IMR-90 (cell line): ENCODE results near the gene LIX1. TPM values are rescaled to one million over a fixed set of nuclear protein-coding genes. Genes with fewer than 3 reads are reported as not detected.

Experiments
- ATAC-seq: fragments of 200-7000 bp; cut with Tn5 transposase; 2 replicates; pipeline ENCODE4 v1.9.1; 2020; ENCODE audit warnings: low read depth, mild to moderate bottlenecking, moderate library complexity
- BruUV-seq: library from RNA; stranded (reverse); fragments of 400-500 nt; replicated peaks from 2 replicates; lab custom pipeline; 2021; lab: Mats Ljungman, UMichigan
- CTCF ChIA-PET: fragments of 300-600 bp; formaldehyde crosslinking; extraction: SDS; loops from one replicate; lab custom pipeline; 2021; ENCODE audit warnings: antibody characterized with exemption; lab: Yijun Ruan, JAX
- POLR2A ChIA-PET: fragments of 300-600 bp; sonication (Branson Sonifier 250); formaldehyde crosslinking; loops from one replicate; lab custom pipeline; 2022; ENCODE audit warnings: antibody characterized with exemption; ENCODE audit not compliant: unreplicated experiment; lab: Charles Lee
- DNase-seq: peaks from one replicate; pipeline ENCODE4 v3.0.0; 2013
- H2AFZ ChIP-seq: replicated peaks from 2 replicates; pipeline ENCODE3; 2013; ENCODE audit warnings: low read length, mild to moderate bottlenecking; ENCODE audit not compliant: poor library complexity
- H2AK5ac ChIP-seq: 2 replicates; pipeline ENCODE4 v1.6.1; 2013; ENCODE audit warnings: low read depth, low read length, inconsistent platforms
- H2AK9ac ChIP-seq: replicated peaks from 2 replicates; pipeline ENCODE3; 2013; ENCODE audit warnings: mild to moderate bottlenecking, low read depth, low read length, moderate library complexity; ENCODE audit not compliant: poor library complexity
- H2BK120ac ChIP-seq: 2 replicates; pipeline ENCODE4 v1.6.1; 2013; ENCODE audit warnings: low read depth, low read length, inconsistent platforms
- H2BK15ac ChIP-seq: 3 replicates; pipeline ENCODE4 v1.6.1; 2013; ENCODE audit warnings: low read depth, low read length, inconsistent platforms
- H2BK20ac ChIP-seq: 2 replicates; pipeline ENCODE4 v1.6.1; 2013; ENCODE audit warnings: low read depth, mild to moderate bottlenecking, inconsistent platforms, low read length, moderate library complexity
- H2BK5ac ChIP-seq: 2 replicates; pipeline ENCODE4 v1.6.1; 2013; ENCODE audit warnings: mild to moderate bottlenecking, low read depth, low read length, inconsistent platforms; ENCODE audit not compliant: poor library complexity, severe bottlenecking
- H3K14ac ChIP-seq: replicated peaks from 2 replicates; pipeline ENCODE4 v1.6.1; 2013; ENCODE audit warnings: low read depth, low read length, inconsistent platforms
- H3K18ac ChIP-seq: 2 replicates; pipeline ENCODE4 v1.6.1; 2013; ENCODE audit warnings: low read depth, low read length, control low read depth
- H3K23ac ChIP-seq: 2 replicates; pipeline ENCODE4 v1.6.1; 2013; ENCODE audit warnings: low read depth, low read length, inconsistent platforms
- H3K27ac ChIP-seq: 2 replicates; pipeline ENCODE4 v1.5.1; 2013; ENCODE audit warnings: mild to moderate bottlenecking, control low read depth, low read length; ENCODE audit not compliant: insufficient read depth
- H3K27me3 ChIP-seq: 2 replicates; pipeline ENCODE4 v1.6.1; 2013; ENCODE audit warnings: low read length; ENCODE audit not compliant: control insufficient read depth, insufficient read depth
- H3K36me3 ChIP-seq: 2 replicates; pipeline ENCODE4 v1.6.1; 2013; ENCODE audit warnings: low read length, mixed read lengths; ENCODE audit not compliant: control insufficient read depth, insufficient read depth
- H3K4ac ChIP-seq: 2 replicates; pipeline ENCODE4 v1.6.1; 2013; ENCODE audit warnings: low read depth, low read length, inconsistent platforms
- H3K4me1 ChIP-seq: 2 replicates; pipeline ENCODE4 v1.6.1; 2013; ENCODE audit warnings: low read length, mixed read lengths; ENCODE audit not compliant: control insufficient read depth, insufficient read depth
- H3K4me2 ChIP-seq: 2 replicates; pipeline ENCODE4 v1.6.1; 2013; ENCODE audit warnings: low read depth, mild to moderate bottlenecking, control low read depth, low read length, moderate library complexity
- H3K4me3 ChIP-seq: 2 replicates; pipeline ENCODE4 v1.5.1; 2013; ENCODE audit warnings: low read depth, mild to moderate bottlenecking, control low read depth, low read length, moderate library complexity; ENCODE audit not compliant: insufficient read depth
- H3K56ac ChIP-seq: 2 replicates; pipeline ENCODE4 v1.6.1; 2013; ENCODE audit warnings: low read length, inconsistent platforms; ENCODE audit not compliant: insufficient read depth; ENCODE audit errors: extremely low read depth
- H3K79me1 ChIP-seq, 2 experiments: 2 replicates each; pipeline ENCODE4 v1.6.1; 2013; ENCODE audit warnings: low read length in 2 of 2, inconsistent platforms in 1 of 2, low read depth in 1 of 2
- H3K9ac ChIP-seq: 2 replicates; pipeline ENCODE4 v1.6.1; 2013; ENCODE audit warnings: low read depth, low read length, control low read depth
- H3K9me1 ChIP-seq: 2 replicates; pipeline ENCODE4 v1.6.1; 2013; ENCODE audit warnings: low read length, inconsistent platforms; ENCODE audit not compliant: insufficient read depth
- H3K9me3 ChIP-seq: 2 replicates; pipeline ENCODE4 v1.6.1; 2013; ENCODE audit warnings: low read length; ENCODE audit not compliant: control insufficient read depth, insufficient read depth
- H4K20me1 ChIP-seq: 2 replicates; pipeline ENCODE4 v1.6.1; 2013; ENCODE audit warnings: low read length, inconsistent platforms; ENCODE audit not compliant: insufficient read depth
- H4K5ac ChIP-seq: 2 replicates; pipeline ENCODE4 v1.6.1; 2013; ENCODE audit warnings: mild to moderate bottlenecking, low read depth, low read length, control low read depth
- H4K8ac ChIP-seq, 2 experiments: 2 replicates each; pipeline ENCODE4 v1.6.1; 2013; ENCODE audit warnings: low read depth in 2 of 2, low read length in 2 of 2, control low read depth in 1 of 2, inconsistent platforms in 1 of 2
- H4K91ac ChIP-seq: 2 replicates; pipeline ENCODE4 v1.6.1; 2013; ENCODE audit warnings: low read depth, low read length, inconsistent platforms; ENCODE audit not compliant: insufficient read depth
- BHLHE40 ChIP-seq: fragments of 150-350 bp; IDR thresholded peaks from 2 replicates; pipeline ENCODE4 v1.6.1; 2016; ENCODE audit warnings: mild to moderate bottlenecking, low read depth, low read length
- CEBPB ChIP-seq: IDR thresholded peaks from 2 replicates; pipeline ENCODE4 v1.6.1; 2012; ENCODE audit warnings: low read depth, low read length, improper control_type of control experiment
- CHD1 ChIP-seq: IDR thresholded peaks from 2 replicates; pipeline ENCODE4 v1.6.1; 2012; ENCODE audit warnings: low read depth, low read length, improper control_type of control experiment
- CTCF ChIP-seq: conservative IDR thresholded peaks from 2 replicates; pipeline ENCODE4 v1.5.1; 2012; ENCODE audit warnings: mild to moderate bottlenecking, low read depth, low read length, improper control_type of control experiment
- FOS ChIP-seq: fragments of 150-350 bp; IDR thresholded peaks from 2 replicates; pipeline ENCODE4 v1.6.1; 2016; ENCODE audit warnings: low read depth, low read length
- MAFK ChIP-seq: IDR thresholded peaks from 2 replicates; pipeline ENCODE4 v1.6.1; 2012; ENCODE audit warnings: low read depth, low read length, improper control_type of control experiment
- MAZ ChIP-seq: IDR thresholded peaks from 2 replicates; pipeline ENCODE4 v1.6.1; 2012; ENCODE audit warnings: low read depth, mild to moderate bottlenecking, low read length, improper control_type of control experiment, moderate library complexity, borderline replicate concordance
- MXI1 ChIP-seq: IDR thresholded peaks from 2 replicates; pipeline ENCODE4 v1.6.1; 2012; ENCODE audit warnings: low read depth, mild to moderate bottlenecking, low read length, moderate library complexity, borderline replicate concordance
- NFE2L2 ChIP-seq: fragments of 150-350 bp; IDR thresholded peaks from 2 replicates; pipeline ENCODE4 v1.6.1; 2016; ENCODE audit warnings: low read depth, mild to moderate bottlenecking, low read length
- POLR2A ChIP-seq: IDR thresholded peaks from 2 replicates; pipeline ENCODE4 v1.6.1; 2012; ENCODE audit warnings: mild to moderate bottlenecking, low read depth, low read length
- RAD21 ChIP-seq: IDR thresholded peaks from 2 replicates; pipeline ENCODE4 v1.6.1; 2012; ENCODE audit warnings: low read length, improper control_type of control experiment
- RCOR1 ChIP-seq: IDR thresholded peaks from 2 replicates; pipeline ENCODE4 v1.6.1; 2012; ENCODE audit warnings: mild to moderate bottlenecking, low read length, improper control_type of control experiment; ENCODE audit not compliant: insufficient replicate concordance
- RFX5 ChIP-seq: IDR thresholded peaks from 2 replicates; pipeline ENCODE4 v1.8.0; 2012; ENCODE audit warnings: low read depth, mild to moderate bottlenecking, low read length, moderate library complexity
- SMC3 ChIP-seq: fragments of 150-350 bp; IDR thresholded peaks from 2 replicates; pipeline ENCODE4 v1.6.1; 2016; ENCODE audit warnings: low read depth, mild to moderate bottlenecking, antibody characterized with exemption, low read length, moderate library complexity
- USF2 ChIP-seq: fragments of 150-350 bp; IDR thresholded peaks from 2 replicates; pipeline ENCODE4 v1.6.1; 2017; ENCODE audit warnings: mild to moderate bottlenecking, antibody characterized with exemption, low read length, low read depth
- WGBS, 2 experiments: methylation state at CpG; one replicate each; pipeline versions ENCODE4 v1.1.5 to v1.1.7; 2013; ENCODE audit warnings: missing lambda C conversion rate in 2 of 2; ENCODE audit not compliant: insufficient read length in 1 of 2; ENCODE audit errors: extremely low coverage in 2 of 2; 5-methylcytosine and 5-hydroxymethylcytosine counted together
- dilution Hi-C: fragments of 300-500 bp; cut with HindIII; formaldehyde crosslinking; loops from one replicate; pipeline ENCODE4 v1.14.3; 2018; ENCODE audit warnings: low sequenced_read_pairs; ENCODE audit not compliant: unreplicated experiment
- in situ Hi-C: fragments of 300-500 bp; cut with MboI; formaldehyde crosslinking; loops from 3 replicates; pipeline ENCODE4 v1.14.3; 2019; ENCODE audit warnings: low sequenced_read_pairs, inconsistent platforms, mixed read lengths
- intact Hi-C: fragments of 100-400 bp; cut with micrococcal nuclease; formaldehyde crosslinking; loops from 2 replicates; pipeline ENCODE4 v1.10.0; 2022
- polyA plus RNA-seq, 3 experiments: library from polyadenylated mRNA; depleted of rRNA; stranded (reverse); fragments of >200 nt; gene quantifications; 2 replicates each; pipeline ENCODE4 v1.2.3, GENCODE V29; 2012; ENCODE audit warnings: low replicate concordance in 1 of 3
- total RNA-seq: library from RNA; depleted of rRNA; stranded (reverse); fragments of >200 nt; gene quantifications from 2 replicates; pipeline ENCODE4 v1.2.3, GENCODE V29; 2012

LIX1 gene
- total and polyA plus RNA-seq, 2 of the 4 experiments (the other 2 are of a cell fraction): not detected

GRCh38 chr5:97150401-97150800, 8.0 kb upstream of the LIX1 start:
- Histone ChIP-seq H2BK5ac (no peak overlapping the region), H3K4me3 (no peak overlapping the region), H3K4me2 (no peak overlapping the region), H3K36me3 (no peaks in the 10 kb centered on the region), H3K9me3 (no peaks in the 10 kb centered on the region), H2BK20ac (no peak overlapping the region), H3K9me1 (no peaks in the 10 kb centered on the region), H2BK15ac (no peak overlapping the region), H3K23ac (no peak overlapping the region), H2BK120ac (no peak overlapping the region), H3K4me1 (no peaks in the 10 kb centered on the region), H4K8ac (no peak overlapping the region), H3K27me3 (peaks cover 3% of the 10 kb centered on the region; the same call in 1 of the 2 replicates), H3K9ac (no peak overlapping the region), H3K56ac (no peak overlapping the region), H3K18ac (no peak overlapping the region), H2AK9ac (no peak overlapping the region), H3K4ac (no peak overlapping the region), H3K79me1 (no peaks in the 10 kb centered on the region), H4K5ac (no peak overlapping the region), H3K27ac (no peak overlapping the region), H2AK5ac (no peak overlapping the region), H3K14ac (no peak overlapping the region), H4K91ac (no peak overlapping the region), H4K20me1 (no peaks in the 10 kb centered on the region), H2AFZ (no peak overlapping the region)
- in situ Hi-C loops (loop anchor here (25.0 kb wide), 1 partner anchor 538 kb away; no protein-coding TSS in a partner anchor), dilution Hi-C loops (loop anchor here (25.0 kb wide), 2 partner anchors 263 to 363 kb away; partner anchors contain the start of gene ERAP2), intact Hi-C loops (no loop called here)
- CTCF ChIA-PET: interaction anchor here (1.0 kb wide), 1 partner anchor 276 kb away, joined by 5 read pairs; no protein-coding TSS in a partner anchor
- no CpG with 5 or more reads among the region's 1 CpG for WGBS, 2 experiments
- no TSS peak for BruUV-seq
- DNase-seq (no peak), ATAC-seq (no peak)
- no peak for TF ChIP-seq MXI1
- no peak for TF ChIP-seq SMC3
- TF ChIP-seq CEBPB: no peak
- no peak for TF ChIP-seq USF2
- TF ChIP-seq BHLHE40: no peak
- no peak for TF ChIP-seq POLR2A
- TF ChIP-seq MAZ: no peak
- no peak for TF ChIP-seq RAD21
- TF ChIP-seq RFX5: no peak
- TF ChIP-seq CHD1: no peak
- TF ChIP-seq FOS: no peak
- TF ChIP-seq CTCF: no peak
- no peak for TF ChIP-seq RCOR1
- TF ChIP-seq NFE2L2: no peak
- TF ChIP-seq MAFK: no peak
- POLR2A ChIA-PET: no interaction called here
